ENCODE measurements around the gene TUBA4B. TPM values are rescaled to one million over a fixed set of nuclear protein-coding genes. Genes with fewer than 3 reads are reported as not detected.

Gene TUBA4B
- total RNA-seq, 1 experiment from 2014 or later = not detected

- no peak for TF ChIP-seq POLR2AphosphoS5 (IDR thresholded peaks at IDR 0.05; ENCODE audit: low read depth, low read length)
- TF ChIP-seq, protein P1, sequence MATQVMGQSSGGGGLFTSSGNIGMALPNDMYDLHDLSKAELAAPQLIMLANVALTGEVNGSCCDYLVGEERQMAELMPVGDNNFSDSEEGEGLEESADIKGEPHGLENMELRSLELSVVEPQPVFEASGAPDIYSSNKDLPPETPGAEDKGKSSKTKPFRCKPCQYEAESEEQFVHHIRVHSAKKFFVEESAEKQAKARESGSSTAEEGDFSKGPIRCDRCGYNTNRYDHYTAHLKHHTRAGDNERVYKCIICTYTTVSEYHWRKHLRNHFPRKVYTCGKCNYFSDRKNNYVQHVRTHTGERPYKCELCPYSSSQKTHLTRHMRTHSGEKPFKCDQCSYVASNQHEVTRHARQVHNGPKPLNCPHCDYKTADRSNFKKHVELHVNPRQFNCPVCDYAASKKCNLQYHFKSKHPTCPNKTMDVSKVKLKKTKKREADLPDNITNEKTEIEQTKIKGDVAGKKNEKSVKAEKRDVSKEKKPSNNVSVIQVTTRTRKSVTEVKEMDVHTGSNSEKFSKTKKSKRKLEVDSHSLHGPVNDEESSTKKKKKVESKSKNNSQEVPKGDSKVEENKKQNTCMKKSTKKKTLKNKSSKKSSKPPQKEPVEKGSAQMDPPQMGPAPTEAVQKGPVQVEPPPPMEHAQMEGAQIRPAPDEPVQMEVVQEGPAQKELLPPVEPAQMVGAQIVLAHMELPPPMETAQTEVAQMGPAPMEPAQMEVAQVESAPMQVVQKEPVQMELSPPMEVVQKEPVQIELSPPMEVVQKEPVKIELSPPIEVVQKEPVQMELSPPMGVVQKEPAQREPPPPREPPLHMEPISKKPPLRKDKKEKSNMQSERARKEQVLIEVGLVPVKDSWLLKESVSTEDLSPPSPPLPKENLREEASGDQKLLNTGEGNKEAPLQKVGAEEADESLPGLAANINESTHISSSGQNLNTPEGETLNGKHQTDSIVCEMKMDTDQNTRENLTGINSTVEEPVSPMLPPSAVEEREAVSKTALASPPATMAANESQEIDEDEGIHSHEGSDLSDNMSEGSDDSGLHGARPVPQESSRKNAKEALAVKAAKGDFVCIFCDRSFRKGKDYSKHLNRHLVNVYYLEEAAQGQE (IDR thresholded peaks at IDR 0.05; ENCODE audit: insufficient read depth in 1 of 2, low read depth in 2 of 2, low read length in 1 of 2) = peak; percentile 89 to 91
- TF ChIP-seq SIN3A (IDR thresholded peaks at IDR 0.05; ENCODE audit: borderline replicate concordance, insufficient read depth, low read depth, low read length) = 0 out of 2 replicates have a peak, but pooled peaks have one; percentile 63
- no peak for TF ChIP-seq TCF7L2 (IDR thresholded peaks at IDR 0.05; ENCODE audit: low read depth, low read length)
- TF ChIP-seq, protein P2, sequence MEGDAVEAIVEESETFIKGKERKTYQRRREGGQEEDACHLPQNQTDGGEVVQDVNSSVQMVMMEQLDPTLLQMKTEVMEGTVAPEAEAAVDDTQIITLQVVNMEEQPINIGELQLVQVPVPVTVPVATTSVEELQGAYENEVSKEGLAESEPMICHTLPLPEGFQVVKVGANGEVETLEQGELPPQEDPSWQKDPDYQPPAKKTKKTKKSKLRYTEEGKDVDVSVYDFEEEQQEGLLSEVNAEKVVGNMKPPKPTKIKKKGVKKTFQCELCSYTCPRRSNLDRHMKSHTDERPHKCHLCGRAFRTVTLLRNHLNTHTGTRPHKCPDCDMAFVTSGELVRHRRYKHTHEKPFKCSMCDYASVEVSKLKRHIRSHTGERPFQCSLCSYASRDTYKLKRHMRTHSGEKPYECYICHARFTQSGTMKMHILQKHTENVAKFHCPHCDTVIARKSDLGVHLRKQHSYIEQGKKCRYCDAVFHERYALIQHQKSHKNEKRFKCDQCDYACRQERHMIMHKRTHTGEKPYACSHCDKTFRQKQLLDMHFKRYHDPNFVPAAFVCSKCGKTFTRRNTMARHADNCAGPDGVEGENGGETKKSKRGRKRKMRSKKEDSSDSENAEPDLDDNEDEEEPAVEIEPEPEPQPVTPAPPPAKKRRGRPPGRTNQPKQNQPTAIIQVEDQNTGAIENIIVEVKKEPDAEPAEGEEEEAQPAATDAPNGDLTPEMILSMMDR (IDR thresholded peaks at IDR 0.05) = no peak
- 0 out of 2 replicates have a peak, but pooled peaks cover 2% of the 10 kb centered on the region for H3K36me3 ChIP-seq (ENCODE audit: control insufficient read depth, insufficient read depth, low read length)
- CTCF ChIA-PET = interaction anchor here (0.8 kb wide), 1 partner anchor 31 kb away, joined by 6 read pairs; no protein-coding TSS in a partner anchor
- in situ Hi-C loops (cut with HindIII; ENCODE audit: low pct_unique_long_range_greater_than_20kb, low sequenced_read_pairs) = no loop called here
- no TSS peak for BruUV-seq (replicated peaks)
- no peaks in the 10 kb centered on the region for H3K9me3 ChIP-seq (ENCODE audit: control insufficient read depth, insufficient read depth, low read depth, low read length)
- no peaks in the 10 kb centered on the region for H3K27me3 ChIP-seq (ENCODE audit: control insufficient read depth, insufficient read depth, low read length)
- ATAC-seq = peak; percentile 89
- peak overlapping the region; percentile 77 for H3K27ac ChIP-seq (ENCODE audit: low read length)
- POLR2A ChIA-PET = no interaction called here
- H3K4me1 ChIP-seq (ENCODE audit: control insufficient read depth, insufficient read depth, low read length) = peaks cover 10% of the 10 kb centered on the region
- peak overlapping the region; percentile 59 to 67 for H3K4me3 ChIP-seq (ENCODE audit: low read depth in 2 of 2, low read length in 2 of 2)
- intact Hi-C loops (cut with micrococcal nuclease; ENCODE audit: unreplicated experiment) = loop anchor here (10.0 kb wide), 1 partner anchor 53 kb away; the partner anchor contains the start of gene NHEJ1
- no peak for DNase-seq (ENCODE audit: low read depth, low spot score)
These were observed 34.8 kb upstream of the TUBA4B start for GRCh38 chr2:219218217-219218731.

- no peaks in the 10 kb centered on the region for H3K9me3 ChIP-seq (ENCODE audit: control insufficient read depth, insufficient read depth, low read depth, low read length)
- CTCF ChIA-PET = no interaction called here
- in situ Hi-C loops (cut with HindIII; ENCODE audit: low pct_unique_long_range_greater_than_20kb, low sequenced_read_pairs) = no loop called here
- peak within 1 kb of the TSS; percentile 59 to 67 for H3K4me3 ChIP-seq (ENCODE audit: low read depth in 2 of 2, low read length in 2 of 2)
- no peaks in the 10 kb centered on the region for H3K27me3 ChIP-seq (ENCODE audit: control insufficient read depth, insufficient read depth, low read length)
- BruUV-seq (replicated peaks) = no TSS peak
- peak; percentile 82 for TF ChIP-seq POLR2AphosphoS5 (IDR thresholded peaks at IDR 0.05; ENCODE audit: low read depth, low read length)
- TF ChIP-seq SIN3A (IDR thresholded peaks at IDR 0.05; ENCODE audit: borderline replicate concordance, insufficient read depth, low read depth, low read length) = no peak
- peaks cover 10% of the 10 kb centered on the region for H3K4me1 ChIP-seq (ENCODE audit: control insufficient read depth, insufficient read depth, low read length)
- H3K36me3 ChIP-seq (ENCODE audit: control insufficient read depth, insufficient read depth, low read length) = 0 out of 2 replicates have a peak, but pooled peaks cover 2% of the 10 kb centered on the region
- peak; percentile 83 for ATAC-seq
- peak; percentile 52 for DNase-seq (ENCODE audit: low read depth, low spot score)
- intact Hi-C loops (cut with micrococcal nuclease; ENCODE audit: unreplicated experiment) = loop anchor here (10.0 kb wide), 1 partner anchor 54 kb away; the partner anchor contains the start of gene NHEJ1
- H3K27ac ChIP-seq (ENCODE audit: low read length) = peak within 1 kb of the TSS; percentile 77
- POLR2A ChIA-PET = interaction anchor here (0.6 kb wide), 1 partner anchor 29 kb away, joined by 3 read pairs; no protein-coding TSS in a partner anchor
These were observed 34.0 kb upstream of the TUBA4B start, which contains the start of gene ABCB6 for GRCh38 chr2:219218732-219219701. TSS of gene ABCB6 (minus strand) at chr2:219218958. CDS start at chr2:219218673, 285 bp downstream.

Data from Panc1 (cell line).